Type B pancreatic cell (in vitro differentiated cells): ENCODE results near the gene ZFP36L1. TPM values are rescaled to one million over a fixed set of nuclear protein-coding genes. Genes with fewer than 3 reads are reported as not detected.
A peak's percentile ranks its signal among the peaks of the same experiment; 100 is the strongest.

Source experiments
- DNase-seq: peaks from one replicate; pipeline ENCODE4 v3.0.0; 2021; ENCODE audit warnings: mixed read lengths; ENCODE audit not compliant: unreplicated experiment; ENCODE audit errors: extremely low spot score
- H3K27ac Mint-ChIP-seq: 2 replicates; pipeline ENCODE4 v1.8.0; 2021; ENCODE audit warnings: mild to moderate bottlenecking, mixed read lengths
- H3K27me3 Mint-ChIP-seq: 2 replicates; pipeline ENCODE4 v1.8.0; 2021; ENCODE audit warnings: mixed read lengths
- H3K36me3 Mint-ChIP-seq: 2 replicates; pipeline ENCODE4 v1.8.0; 2021; ENCODE audit warnings: mixed read lengths
- H3K4me1 Mint-ChIP-seq: one replicate; pipeline ENCODE4 v1.8.0; 2021; ENCODE audit warnings: mixed read lengths; ENCODE audit not compliant: unreplicated experiment
- H3K4me3 Mint-ChIP-seq: 2 replicates; pipeline ENCODE4 v1.8.0; 2021; ENCODE audit warnings: mild to moderate bottlenecking, mixed read lengths
- H3K9me3 Mint-ChIP-seq: 2 replicates; pipeline ENCODE4 v1.8.0; 2021; ENCODE audit warnings: mixed read lengths
- CTCF ChIP-seq: fragments of 200-600 bp; sonication (generic); conservative IDR thresholded peaks from 2 replicates; pipeline ENCODE4 v1.5.0; 2021; ENCODE audit warnings: antibody characterized with exemption, mild to moderate bottlenecking
- total RNA-seq: library from RNA; stranded (reverse); gene quantifications from 2 replicates; pipeline ENCODE4 v1.2.1, GENCODE V29; 2021; ENCODE audit warnings: low replicate concordance

The ZFP36L1 gene
- total RNA-seq, 1 donor from 2014 or later = 457 TPM

GRCh38 chr14:68815298-68816182 is 22.7 kb upstream of the ZFP36L1 start:
- DNase-seq = peak; percentile 66
- Mint-ChIP-seq H3K4me1 (peaks cover 46% of the 10 kb centered on the region), H3K27ac (peak overlapping the region; percentile 91), H3K36me3 (no peaks in the 10 kb centered on the region), H3K4me3 (peak overlapping the region; percentile 70), H3K27me3 (no peaks in the 10 kb centered on the region), H3K9me3 (no peaks in the 10 kb centered on the region)
- TF ChIP-seq CTCF = no peak

- peaks cover 38% of the 10 kb centered on the region for H3K4me1 Mint-ChIP-seq
- no peaks in the 10 kb centered on the region for H3K36me3 Mint-ChIP-seq
- no peaks in the 10 kb centered on the region for H3K27me3 Mint-ChIP-seq
- peak overlapping the region; percentile 70 for H3K4me3 Mint-ChIP-seq
- peak overlapping the region; percentile 91 for H3K27ac Mint-ChIP-seq
- no peak for TF ChIP-seq CTCF
- H3K9me3 Mint-ChIP-seq = no peaks in the 10 kb centered on the region
- DNase-seq = peak; percentile 76
Measured at GRCh38 chr14:68814539-68815297, 21.9 kb upstream of the ZFP36L1 start.

GRCh38 chr14:68814238-68814538 is 21.3 kb upstream of the ZFP36L1 start:
- peak overlapping the region; percentile 91 for H3K27ac Mint-ChIP-seq
- peaks cover 37% of the 10 kb centered on the region for H3K4me1 Mint-ChIP-seq
- H3K36me3 Mint-ChIP-seq = no peaks in the 10 kb centered on the region
- TF ChIP-seq CTCF = no peak
- H3K9me3 Mint-ChIP-seq = no peaks in the 10 kb centered on the region
- DNase-seq = no peak
- H3K27me3 Mint-ChIP-seq = no peaks in the 10 kb centered on the region
- peak overlapping the region; percentile 70 for H3K4me3 Mint-ChIP-seq

GRCh38 chr14:68813318-68813838 is 20.5 kb upstream of the ZFP36L1 start:
- no peak for TF ChIP-seq CTCF
- Mint-ChIP-seq H3K27me3 (no peaks in the 10 kb centered on the region), H3K4me1 (peaks cover 33% of the 10 kb centered on the region), H3K36me3 (no peaks in the 10 kb centered on the region), H3K4me3 (peak overlapping the region; percentile 45), H3K9me3 (no peaks in the 10 kb centered on the region), H3K27ac (no peak overlapping the region)
- DNase-seq = no peak

GRCh38 chr14:68811171-68811570 is 18.3 kb upstream of the ZFP36L1 start:
- H3K27me3 Mint-ChIP-seq = no peaks in the 10 kb centered on the region
- peaks cover 40% of the 10 kb centered on the region for H3K4me1 Mint-ChIP-seq
- H3K27ac Mint-ChIP-seq = no peak overlapping the region
- TF ChIP-seq CTCF = no peak
- no peaks in the 10 kb centered on the region for H3K36me3 Mint-ChIP-seq
- no peaks in the 10 kb centered on the region for H3K9me3 Mint-ChIP-seq
- peak overlapping the region; percentile 11 for H3K4me3 Mint-ChIP-seq
- peak; percentile 61 for DNase-seq
